MCF 10A (cell line): Measurements from ENCODE around the gene MACROH2A2. TPM values are rescaled to one million over a fixed set of nuclear protein-coding genes. Genes with fewer than 3 reads are reported as not detected.

Source experiments
- BruUV-seq: library from RNA; stranded (reverse); fragments of 400-500 nt; replicated peaks from 2 replicates; lab custom pipeline; 2021; lab: Mats Ljungman, UMichigan
- CTCF ChIA-PET: fragments of 300-600 bp; sonication (Branson Sonifier 250); formaldehyde crosslinking; extraction: SDS; loops from one replicate; lab custom pipeline; 2021; ENCODE audit warnings: antibody characterized with exemption, inconsistent platforms; lab: Yijun Ruan, JAX
- POLR2A ChIA-PET: fragments of 300-600, 350-650 bp; sonication (Branson Sonifier 250); formaldehyde crosslinking; extraction: SDS; loops from one replicate; lab custom pipeline; 2020; ENCODE audit warnings: antibody characterized with exemption, inconsistent platforms; lab: Yijun Ruan, JAX
- DNase-seq: peaks from one replicate; pipeline ENCODE4 v3.0.0-alpha.2; 2018; ENCODE audit not compliant: unreplicated experiment
- H3K27ac Mint-ChIP-seq: one replicate; pipeline ENCODE4 v1.8.0; 2022; ENCODE audit warnings: mild to moderate bottlenecking, low read depth, mixed read lengths; ENCODE audit not compliant: unreplicated experiment
- H3K27me3 Mint-ChIP-seq: one replicate; pipeline ENCODE4 v1.8.0; 2022; ENCODE audit warnings: mixed read lengths; ENCODE audit not compliant: insufficient read depth, unreplicated experiment
- H3K36me3 Mint-ChIP-seq: one replicate; pipeline ENCODE4 v1.8.0; 2022; ENCODE audit warnings: mild to moderate bottlenecking, moderate library complexity, mixed read lengths; ENCODE audit not compliant: insufficient read depth, unreplicated experiment
- H3K4me1 Mint-ChIP-seq: one replicate; pipeline ENCODE4 v1.8.0; 2022; ENCODE audit warnings: mixed read lengths; ENCODE audit not compliant: insufficient read depth, unreplicated experiment
- H3K4me3 Mint-ChIP-seq: one replicate; pipeline ENCODE4 v1.8.0; 2022; ENCODE audit warnings: mild to moderate bottlenecking, moderate library complexity, mixed read lengths; ENCODE audit not compliant: unreplicated experiment
- H3K9me3 Mint-ChIP-seq: one replicate; pipeline ENCODE4 v1.8.0; 2022; ENCODE audit warnings: mixed read lengths; ENCODE audit not compliant: unreplicated experiment
- CTCF ChIP-seq: fragments of 200-600 bp; IDR thresholded peaks from one replicate; pipeline ENCODE4 v1.8.0; 2022; ENCODE audit warnings: antibody characterized with exemption, mild to moderate bottlenecking; ENCODE audit not compliant: unreplicated experiment
- intact Hi-C: fragments of 100-400 bp; cut with micrococcal nuclease; formaldehyde crosslinking; loops from 2 replicates; pipeline ENCODE4 v1.14.1; 2022
- total RNA-seq: library from RNA; stranded (reverse); gene quantifications from 2 replicates; pipeline ENCODE4 v1.2.3, GENCODE V29; 2022

MACROH2A2 gene
- total RNA-seq, 1 experiment from 2014 or later: 17.6 TPM

- Mint-ChIP-seq H3K27me3 (no peaks in the 10 kb centered on the region), H3K4me1 (peaks cover 10% of the 10 kb centered on the region), H3K36me3 (no peaks in the 10 kb centered on the region), H3K27ac (no peak overlapping the region), H3K4me3 (no peak overlapping the region), H3K9me3 (no peaks in the 10 kb centered on the region)
- intact Hi-C loops: no loop called here
- no peak for TF ChIP-seq CTCF
- POLR2A ChIA-PET: interaction anchor here (0.8 kb wide), 1 partner anchor 16 kb away, joined by 3 read pairs; no protein-coding TSS in a partner anchor
- no TSS peak for BruUV-seq
- CTCF ChIA-PET: no interaction called here
- no peak for DNase-seq
Measured at GRCh38 chr10:70057306-70057705, 4.7 kb downstream of the MACROH2A2 start.

GRCh38 chr10:70060389-70060788 is 7.7 kb downstream of the MACROH2A2 start:
- no peak for TF ChIP-seq CTCF
- intact Hi-C loops: no loop called here
- no peaks in the 10 kb centered on the region for H3K27me3 Mint-ChIP-seq
- no peaks in the 10 kb centered on the region for H3K4me1 Mint-ChIP-seq
- no peak for DNase-seq
- ChIA-PET CTCF (no interaction called here), POLR2A (no interaction called here)
- H3K36me3 Mint-ChIP-seq: peaks cover 7% of the 10 kb centered on the region
- no peak overlapping the region for H3K4me3 Mint-ChIP-seq
- H3K27ac Mint-ChIP-seq: no peak overlapping the region
- BruUV-seq: no TSS peak
- no peaks in the 10 kb centered on the region for H3K9me3 Mint-ChIP-seq

- no peak for DNase-seq
- POLR2A ChIA-PET: interaction anchor here (2.5 kb wide), 1 partner anchor 11 kb away, joined by 9 read pairs; the partner anchor contains the start of gene MACROH2A2
- Mint-ChIP-seq H3K27me3 (no peaks in the 10 kb centered on the region), H3K27ac (no peak overlapping the region), H3K4me1 (no peaks in the 10 kb centered on the region), H3K36me3 (peaks cover 15% of the 10 kb centered on the region), H3K9me3 (no peaks in the 10 kb centered on the region), H3K4me3 (no peak overlapping the region)
- intact Hi-C loops: no loop called here
- BruUV-seq: no TSS peak
- no peak for TF ChIP-seq CTCF
- CTCF ChIA-PET: interaction anchor here (0.6 to 1.2 kb wide), 3 partner anchors 52 to 318 kb away, joined by 3 to 4 read pairs (median 4); no protein-coding TSS in a partner anchor
Measured at GRCh38 chr10:70063418-70064098, 10.9 kb downstream of the MACROH2A2 start.

GRCh38 chr10:70064486-70064885 is 11.8 kb downstream of the MACROH2A2 start:
- H3K4me1 Mint-ChIP-seq: no peaks in the 10 kb centered on the region
- no TSS peak for BruUV-seq
- no peak overlapping the region for H3K27ac Mint-ChIP-seq
- H3K27me3 Mint-ChIP-seq: no peaks in the 10 kb centered on the region
- no peaks in the 10 kb centered on the region for H3K9me3 Mint-ChIP-seq
- POLR2A ChIA-PET: no interaction called here
- no peak for DNase-seq
- intact Hi-C loops: no loop called here
- peaks cover 15% of the 10 kb centered on the region for H3K36me3 Mint-ChIP-seq
- no peak for TF ChIP-seq CTCF
- CTCF ChIA-PET: interaction anchor here (1.2 kb wide), 1 partner anchor 51 kb away, joined by 4 read pairs; no protein-coding TSS in a partner anchor
- H3K4me3 Mint-ChIP-seq: no peak overlapping the region
